GM20431 (cell line): Measurements from ENCODE around the gene EYA4.

Experiments
- in situ Hi-C: fragments of 300-500 bp; cut with MseI, MboI; formaldehyde crosslinking; loops from one replicate; pipeline ENCODE4 v1.15.0; 2020; ENCODE audit warnings: low sequenced_read_pairs; ENCODE audit not compliant: unreplicated experiment

Gene EYA4, protein sequence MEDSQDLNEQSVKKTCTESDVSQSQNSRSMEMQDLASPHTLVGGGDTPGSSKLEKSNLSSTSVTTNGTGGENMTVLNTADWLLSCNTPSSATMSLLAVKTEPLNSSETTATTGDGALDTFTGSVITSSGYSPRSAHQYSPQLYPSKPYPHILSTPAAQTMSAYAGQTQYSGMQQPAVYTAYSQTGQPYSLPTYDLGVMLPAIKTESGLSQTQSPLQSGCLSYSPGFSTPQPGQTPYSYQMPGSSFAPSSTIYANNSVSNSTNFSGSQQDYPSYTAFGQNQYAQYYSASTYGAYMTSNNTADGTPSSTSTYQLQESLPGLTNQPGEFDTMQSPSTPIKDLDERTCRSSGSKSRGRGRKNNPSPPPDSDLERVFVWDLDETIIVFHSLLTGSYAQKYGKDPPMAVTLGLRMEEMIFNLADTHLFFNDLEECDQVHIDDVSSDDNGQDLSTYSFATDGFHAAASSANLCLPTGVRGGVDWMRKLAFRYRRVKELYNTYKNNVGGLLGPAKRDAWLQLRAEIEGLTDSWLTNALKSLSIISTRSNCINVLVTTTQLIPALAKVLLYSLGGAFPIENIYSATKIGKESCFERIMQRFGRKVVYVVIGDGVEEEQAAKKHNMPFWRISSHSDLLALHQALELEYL

DNA sequence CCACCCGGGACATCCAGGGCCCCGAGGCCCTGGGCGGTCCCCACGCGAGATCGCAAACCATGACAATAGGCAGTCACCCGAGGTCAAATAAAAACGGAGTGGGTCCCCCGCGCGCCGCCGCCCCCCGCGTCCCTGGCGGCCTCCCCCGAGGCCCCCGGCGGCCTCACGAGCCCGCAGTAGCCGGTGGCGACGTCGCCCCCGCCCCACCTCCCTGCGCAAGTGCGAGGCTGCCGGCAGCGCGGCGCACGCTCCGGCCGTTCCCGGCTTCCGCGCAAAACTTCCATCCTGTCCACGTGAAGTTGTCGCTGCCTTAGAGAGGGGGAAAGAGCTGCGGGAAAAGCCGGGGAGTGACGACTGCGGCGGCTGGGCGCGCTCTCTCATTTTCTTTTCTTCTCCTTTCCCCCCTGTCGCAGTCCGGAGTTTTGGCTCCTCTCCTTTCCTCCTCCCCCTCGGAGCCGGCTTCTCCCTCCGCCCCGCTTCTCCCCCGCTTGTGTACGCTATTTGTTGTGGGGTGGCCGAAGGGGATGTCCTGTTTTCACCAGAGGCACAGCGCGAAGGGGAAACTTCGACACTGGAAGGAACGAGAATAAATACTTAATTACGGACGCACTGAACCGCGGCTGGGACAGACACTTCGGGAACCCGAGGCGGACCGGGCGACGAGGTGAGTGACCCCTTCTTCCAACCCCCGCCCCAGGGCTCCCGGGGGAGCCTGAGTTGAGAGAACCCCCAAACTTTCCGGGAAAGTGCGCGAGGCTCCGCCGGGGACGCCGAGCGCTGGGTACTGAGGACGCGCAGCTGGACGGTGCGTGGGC lies at the start of gene EYA4:
TSS of gene EYA4 (plus strand) at position 272 of the 815 bp plus-strand sequence. CDS start 33,424 bp downstream, outside the sequence.
- in situ Hi-C loops: no loop called here

DNA sequence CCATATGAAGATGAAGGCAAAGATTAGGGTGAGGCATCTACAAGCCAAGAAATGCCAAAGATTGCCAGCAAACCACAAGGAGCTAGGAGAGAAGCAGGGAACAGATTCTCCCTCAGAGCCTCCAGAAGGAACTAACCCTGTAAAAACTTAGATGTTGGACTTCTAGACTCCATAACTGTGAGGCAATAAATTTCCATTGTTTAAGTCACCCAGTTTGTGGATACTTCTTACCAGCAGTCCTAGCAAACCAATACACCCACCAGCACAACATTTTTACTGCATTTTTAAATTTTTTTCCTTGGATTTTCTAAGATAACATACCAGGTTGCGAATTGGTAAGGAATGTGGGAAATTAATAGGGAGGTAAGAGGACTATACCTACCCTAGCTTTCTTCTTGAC lies 47.8 kb upstream of the EYA4 start:
- in situ Hi-C loops: no loop called here

DNA sequence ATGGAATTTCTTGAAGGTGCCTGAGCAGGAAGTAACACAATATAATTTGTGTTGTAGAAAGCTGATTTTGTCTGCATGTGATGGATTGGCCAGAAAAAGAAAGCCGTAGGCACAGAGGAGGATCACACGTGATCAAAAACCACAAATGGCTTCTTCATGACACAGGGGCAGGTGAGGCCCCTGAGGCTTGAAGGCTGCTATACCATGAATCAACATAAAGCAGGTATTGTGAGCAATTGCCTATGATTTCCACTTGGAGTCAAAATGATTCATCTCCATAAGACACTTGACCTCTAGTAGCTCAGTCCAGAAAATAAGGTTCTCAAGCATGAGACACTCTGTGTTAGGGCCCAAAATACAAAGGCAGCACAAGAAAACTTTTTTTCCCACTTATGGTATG lies 42.4 kb upstream of the EYA4 start:
- in situ Hi-C loops: no loop called here

DNA sequence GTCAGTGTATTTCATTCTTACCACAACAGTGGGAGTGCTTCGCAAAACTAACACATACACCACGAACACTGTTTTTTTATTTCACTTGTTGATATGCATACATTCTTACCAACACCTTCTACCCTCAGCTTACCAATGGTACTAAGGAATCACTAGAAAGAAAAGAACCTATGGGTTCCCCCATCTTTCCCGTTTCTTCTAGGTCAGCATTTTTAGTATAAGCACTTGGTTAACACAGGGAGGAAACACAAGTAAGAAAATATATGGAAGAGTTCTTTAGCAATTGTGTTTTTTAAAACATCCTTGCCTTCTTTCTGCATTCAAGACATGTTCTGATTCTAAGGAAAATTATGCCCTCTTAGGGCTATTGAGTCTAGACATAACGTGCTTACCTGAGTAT lies 39.9 kb upstream of the EYA4 start:
- in situ Hi-C loops: no loop called here

DNA sequence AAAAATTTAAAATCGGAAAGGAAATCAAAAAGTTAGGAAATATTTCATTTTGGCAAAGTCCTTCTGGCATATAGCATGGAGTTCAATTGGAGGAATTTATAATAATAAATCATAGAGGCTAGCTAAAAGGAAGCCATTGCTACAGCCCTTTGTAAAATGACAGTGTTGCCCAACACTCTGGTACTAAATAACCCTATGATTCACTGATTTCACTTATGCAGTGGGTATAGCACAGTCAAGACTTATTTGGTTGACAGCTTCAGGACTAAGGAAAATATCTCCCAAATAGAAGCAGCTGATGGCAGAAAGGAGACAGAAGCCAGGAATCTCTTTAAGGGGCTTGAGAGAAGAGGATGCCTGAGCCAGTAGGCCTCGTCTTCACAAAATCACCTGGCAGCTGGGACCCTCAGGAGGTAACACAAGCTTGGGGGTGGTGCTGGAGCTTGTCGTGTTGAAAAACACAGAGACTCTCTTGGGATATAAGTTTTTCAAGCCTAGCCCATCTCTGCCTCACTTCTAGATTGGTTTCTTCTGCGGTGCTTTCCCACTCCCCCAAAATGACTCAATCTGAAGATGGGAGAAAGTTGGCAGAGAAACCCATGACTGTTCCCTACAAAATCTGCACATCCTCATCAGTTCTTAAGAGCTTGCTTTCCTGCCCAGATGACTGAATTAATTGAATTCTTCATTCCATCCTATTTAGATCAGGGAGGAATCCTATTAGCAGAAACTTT lies 38.4 kb upstream of the EYA4 start:
- in situ Hi-C loops: no loop called here

DNA sequence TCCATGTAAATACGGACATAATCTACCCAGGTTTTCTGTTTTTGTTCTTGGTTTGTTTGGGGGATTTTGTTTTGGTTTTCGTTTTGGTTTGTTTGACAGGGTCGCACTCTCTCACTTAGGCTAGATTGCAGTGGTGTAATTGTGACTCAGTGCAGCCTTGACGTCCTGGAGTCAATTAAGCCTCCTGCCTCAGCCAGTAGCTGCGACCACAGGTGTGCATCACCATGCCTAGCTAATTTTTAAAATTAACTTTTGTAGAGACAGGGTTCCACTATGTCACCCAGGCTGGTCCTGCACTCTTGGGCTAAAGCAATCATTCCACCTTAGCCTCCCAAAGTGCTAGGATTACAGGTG lies 37.8 kb upstream of the EYA4 start:
- in situ Hi-C loops: no loop called here

DNA sequence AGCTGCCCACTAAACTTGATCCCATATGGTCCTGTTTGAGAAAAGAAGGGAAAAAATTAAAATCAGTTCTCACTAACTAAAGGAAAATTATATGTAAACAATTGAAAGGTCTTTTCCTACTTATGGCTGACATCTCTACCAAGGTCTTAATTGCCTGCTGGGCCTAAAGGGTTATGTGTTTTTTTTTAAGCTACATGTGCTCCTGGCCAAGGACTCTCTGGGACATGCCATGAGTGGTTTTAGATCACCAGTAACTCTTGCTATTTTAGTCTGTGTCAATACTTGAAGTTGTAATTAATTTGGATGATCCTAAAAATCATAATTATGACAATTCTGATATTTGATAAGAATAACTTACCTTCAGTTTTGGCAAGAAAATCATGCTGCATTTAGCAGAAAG lies 35.9 kb upstream of the EYA4 start:
- in situ Hi-C loops: no loop called here

DNA sequence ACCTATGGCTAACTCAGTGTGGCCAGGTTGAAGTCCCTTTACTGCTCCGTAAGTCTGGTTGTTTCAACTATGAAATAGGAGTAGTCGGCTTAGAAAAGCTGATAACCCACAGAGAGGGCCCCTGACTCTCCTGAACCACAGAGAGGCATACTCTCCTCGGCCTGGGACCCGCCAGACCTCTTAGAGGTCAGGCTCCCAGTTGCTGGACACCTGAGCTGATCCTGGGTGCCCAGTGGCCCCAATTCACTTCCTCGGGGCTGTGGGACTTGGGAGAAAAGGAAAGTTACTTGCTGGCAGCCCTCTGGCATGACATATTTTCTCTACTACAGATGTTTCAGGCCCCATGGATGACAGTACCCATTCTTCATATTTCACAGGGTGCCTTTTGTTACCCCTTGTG lies 34.2 kb upstream of the EYA4 start:
- in situ Hi-C loops: no loop called here

GRCh38 chr6:133207754-133208153 lies 33.4 kb upstream of the EYA4 start:
- in situ Hi-C loops: no loop called here

- in situ Hi-C loops: no loop called here
These were observed 32.9 kb upstream of the EYA4 start for GRCh38 chr6:133208183-133208755.

GRCh38 chr6:133214267-133214666 lies 26.9 kb upstream of the EYA4 start:
- in situ Hi-C loops: no loop called here

- in situ Hi-C loops: no loop called here
These were observed 22.3 kb upstream of the EYA4 start for GRCh38 chr6:133218852-133219251.

- in situ Hi-C loops: no loop called here
These were observed 17.6 kb upstream of the EYA4 start for GRCh38 chr6:133223452-133224029.

DNA sequence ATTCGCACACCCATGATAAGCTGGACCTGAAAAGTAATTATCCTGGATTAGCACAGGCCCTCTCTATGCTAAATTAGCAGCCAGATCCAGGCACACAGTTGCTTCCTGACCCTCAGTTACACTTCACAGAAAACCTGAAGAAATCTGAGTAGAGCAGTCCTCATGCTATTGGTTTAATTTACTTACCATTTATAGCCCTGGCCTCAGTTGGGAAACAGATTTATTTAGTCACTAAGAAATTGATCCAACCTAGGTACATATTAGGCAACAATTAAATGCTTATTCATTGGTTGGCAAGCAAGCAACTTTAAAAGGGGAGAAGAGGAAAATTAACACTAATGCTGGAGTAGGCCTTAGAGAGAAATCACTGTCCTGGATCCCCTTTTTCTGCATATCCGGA lies 15.6 kb upstream of the EYA4 start:
- in situ Hi-C loops: no loop called here

GRCh38 chr6:133227344-133227743 lies 13.8 kb upstream of the EYA4 start:
- in situ Hi-C loops: no loop called here

DNA sequence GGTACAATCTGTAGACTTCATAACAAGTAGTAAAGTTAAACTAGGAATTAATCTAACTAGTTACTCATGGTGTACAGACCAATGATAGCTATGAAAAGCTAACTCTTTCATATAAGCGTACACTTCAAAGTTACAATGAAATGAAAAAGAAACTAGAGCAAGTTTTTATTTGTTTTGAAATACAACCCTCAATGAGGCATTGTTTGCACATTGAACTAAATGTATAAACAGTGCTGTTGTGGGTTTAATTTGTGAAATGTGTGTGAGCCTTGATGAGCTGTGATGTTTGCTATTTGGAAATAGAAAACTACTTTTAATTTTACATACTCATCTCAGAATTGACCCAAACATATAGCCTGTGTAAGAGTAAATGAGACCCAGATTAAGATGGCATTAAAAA lies 11.1 kb upstream of the EYA4 start:
- in situ Hi-C loops: no loop called here

DNA sequence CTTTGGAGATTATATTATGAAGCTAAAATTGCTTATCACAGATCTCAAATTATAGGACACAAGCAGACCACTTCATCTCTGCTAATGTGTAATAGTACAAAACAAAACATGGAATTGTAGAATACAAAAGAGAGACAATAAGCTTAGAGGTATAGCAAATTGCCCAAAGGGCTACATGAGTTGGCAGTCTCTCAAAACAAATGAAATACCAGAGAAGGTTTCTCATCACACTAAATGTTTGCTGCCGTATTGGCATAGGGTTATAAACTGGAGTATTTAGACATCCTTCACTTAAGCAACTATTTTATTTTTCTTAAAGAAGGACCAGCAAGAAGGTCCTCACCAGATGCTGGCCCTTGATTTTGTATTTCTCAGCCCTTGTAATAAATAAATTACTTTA lies 5.9 kb upstream of the EYA4 start:
- in situ Hi-C loops: no loop called here

GRCh38 chr6:133236932-133237331 lies 4.2 kb upstream of the EYA4 start:
- in situ Hi-C loops: no loop called here

GRCh38 chr6:133240511-133241085 lies 559 bp upstream of the EYA4 start:
- in situ Hi-C loops: no loop called here
